Uterus (tissue), 4 donors: ENCODE data around the gene ZNF813. TPM values are rescaled to one million over a fixed set of nuclear protein-coding genes. Genes with fewer than 3 reads are reported as not detected.
"Not testable (repeated sequence)": the region's sequence is repeated elsewhere in the genome, so short reads cannot be mapped to it uniquely, and the experiment has no call there.

Experiments
- DNase-seq, 2 donors: peaks; one replicate each; pipeline ENCODE4 v3.0.0-alpha.2; 2019 to 2020
- H3K27ac ChIP-seq, 2 donors: fragments of 200-600 bp; sonication (generic); 1 replicate in 1 of 2; 2 replicates in 1 of 2; pipeline ENCODE4 v1.5.1; 2016 to 2018
- H3K27me3 ChIP-seq, 2 donors: fragments of 200-600 bp; sonication (generic); one replicate each; pipeline ENCODE4 v1.5.1; 2018 to 2019; ENCODE audit warnings: control low read depth in 1 of 2
- H3K36me3 ChIP-seq, 2 donors: fragments of 200-600 bp; sonication (generic); one replicate each; pipeline ENCODE4 v1.5.1; 2019; ENCODE audit warnings: control low read depth in 1 of 2
- H3K4me1 ChIP-seq, 2 donors: fragments of 200-600 bp; sonication (generic); one replicate each; pipeline ENCODE4 v1.5.1; 2018 to 2019; ENCODE audit warnings: control low read depth in 1 of 2
- H3K4me3 ChIP-seq, 2 donors: fragments of 200-600 bp; sonication (generic); 1 replicate in 1 of 2; 2 replicates in 1 of 2; pipeline ENCODE4 v1.5.1; 2018 to 2019; ENCODE audit warnings: mild to moderate bottlenecking in 1 of 2
- H3K9me3 ChIP-seq, 2 donors: fragments of 200-600 bp; sonication (generic); one replicate each; pipeline ENCODE4 v1.5.1; 2019; ENCODE audit warnings: control low read depth in 1 of 2
- POLR2A ChIP-seq, 2 donors: fragments of 450-650 bp; IDR thresholded peaks; one replicate each; pipeline ENCODE4 v1.6.1; 2016; ENCODE audit warnings: antibody characterized with exemption in 2 of 2, mild to moderate bottlenecking in 1 of 2, moderate library complexity in 1 of 2
- intact Hi-C: fragments of 100-400 bp; cut with DNase I; formaldehyde crosslinking; loops from one replicate; pipeline ENCODE4 v1.15.1; 2023; ENCODE audit warnings: low total_unique reads
- total RNA-seq, 4 donors: library from RNA; depleted of rRNA in 3 of 4; stranded (reverse); fragments of >200 nt in 3 of 4; gene quantifications; one replicate each; pipeline versions ENCODE4 v1.1.0 to v1.2.4, GENCODE V29; 2014 to 2023
- TF ChIP-seq, protein P1 (sequence below), 4 experiments: fragments of 200-600 bp in 2 of 4; fragments of 450-650 bp in 2 of 4; sonication (generic) in 2 of 4; IDR thresholded peaks; one replicate each; pipeline ENCODE4 v1.5.1; 2016 to 2019; ENCODE audit warnings: antibody characterized with exemption in 4 of 4, mild to moderate bottlenecking in 2 of 4, moderate library complexity in 1 of 4
- donor health status: DM: yes; HTN: yes; CAD: no.

The ZNF813 gene
- total RNA-seq, 4 donors from 2014 or later, result 1.8 to 10.8 (median 6.7) TPM

DNA sequence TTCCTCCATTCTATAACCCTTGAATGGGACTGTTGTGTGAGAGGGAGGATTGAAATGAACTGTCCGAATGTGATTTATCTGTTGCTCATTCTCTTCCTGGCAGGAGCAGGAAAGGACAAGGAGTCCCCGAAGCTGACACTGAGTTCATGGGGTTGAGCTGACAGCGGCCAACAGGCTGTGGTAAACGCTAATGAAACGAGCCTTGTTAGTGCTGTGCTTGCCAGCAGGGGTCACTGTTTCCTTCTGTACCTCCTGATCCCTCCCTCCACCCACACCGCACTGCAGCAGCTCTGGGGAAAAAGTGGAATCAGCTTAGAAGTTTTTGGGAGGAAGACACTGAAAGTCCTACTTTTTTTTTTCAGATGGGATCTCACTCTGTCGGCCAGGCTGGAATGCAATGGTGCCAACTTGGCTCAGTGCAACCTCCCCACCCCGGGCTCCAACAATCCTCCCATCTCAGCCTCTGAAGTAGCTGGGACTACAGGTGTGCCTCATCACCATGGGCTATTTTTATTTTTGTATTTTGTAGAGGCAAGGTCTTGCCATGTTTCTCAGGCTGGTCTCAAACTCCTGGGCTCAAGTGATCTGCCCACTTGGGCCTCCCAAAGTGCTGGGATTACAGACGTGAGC, 42.5 kb upstream of the ZNF813 start:
- Histone ChIP-seq H3K36me3 (no peaks in the 10 kb centered on the region), H3K27me3 (no peaks in the 10 kb centered on the region), H3K27ac (peak overlapping the region in 1 of 2 donors; percentile 24), H3K4me3 (no peak overlapping the region), H3K9me3 (no peaks in the 10 kb centered on the region), H3K4me1 (no peaks in the 10 kb centered on the region)
- TF ChIP-seq, protein P1, sequence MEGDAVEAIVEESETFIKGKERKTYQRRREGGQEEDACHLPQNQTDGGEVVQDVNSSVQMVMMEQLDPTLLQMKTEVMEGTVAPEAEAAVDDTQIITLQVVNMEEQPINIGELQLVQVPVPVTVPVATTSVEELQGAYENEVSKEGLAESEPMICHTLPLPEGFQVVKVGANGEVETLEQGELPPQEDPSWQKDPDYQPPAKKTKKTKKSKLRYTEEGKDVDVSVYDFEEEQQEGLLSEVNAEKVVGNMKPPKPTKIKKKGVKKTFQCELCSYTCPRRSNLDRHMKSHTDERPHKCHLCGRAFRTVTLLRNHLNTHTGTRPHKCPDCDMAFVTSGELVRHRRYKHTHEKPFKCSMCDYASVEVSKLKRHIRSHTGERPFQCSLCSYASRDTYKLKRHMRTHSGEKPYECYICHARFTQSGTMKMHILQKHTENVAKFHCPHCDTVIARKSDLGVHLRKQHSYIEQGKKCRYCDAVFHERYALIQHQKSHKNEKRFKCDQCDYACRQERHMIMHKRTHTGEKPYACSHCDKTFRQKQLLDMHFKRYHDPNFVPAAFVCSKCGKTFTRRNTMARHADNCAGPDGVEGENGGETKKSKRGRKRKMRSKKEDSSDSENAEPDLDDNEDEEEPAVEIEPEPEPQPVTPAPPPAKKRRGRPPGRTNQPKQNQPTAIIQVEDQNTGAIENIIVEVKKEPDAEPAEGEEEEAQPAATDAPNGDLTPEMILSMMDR (IDR thresholded peaks at IDR 0.05), result peak; percentile 66 to 82 (median 72)
- no peak for TF ChIP-seq POLR2A (IDR thresholded peaks at IDR 0.05)
- intact Hi-C loops, result no loop called here
- DNase-seq, result peak; percentile 78 to 86

DNA sequence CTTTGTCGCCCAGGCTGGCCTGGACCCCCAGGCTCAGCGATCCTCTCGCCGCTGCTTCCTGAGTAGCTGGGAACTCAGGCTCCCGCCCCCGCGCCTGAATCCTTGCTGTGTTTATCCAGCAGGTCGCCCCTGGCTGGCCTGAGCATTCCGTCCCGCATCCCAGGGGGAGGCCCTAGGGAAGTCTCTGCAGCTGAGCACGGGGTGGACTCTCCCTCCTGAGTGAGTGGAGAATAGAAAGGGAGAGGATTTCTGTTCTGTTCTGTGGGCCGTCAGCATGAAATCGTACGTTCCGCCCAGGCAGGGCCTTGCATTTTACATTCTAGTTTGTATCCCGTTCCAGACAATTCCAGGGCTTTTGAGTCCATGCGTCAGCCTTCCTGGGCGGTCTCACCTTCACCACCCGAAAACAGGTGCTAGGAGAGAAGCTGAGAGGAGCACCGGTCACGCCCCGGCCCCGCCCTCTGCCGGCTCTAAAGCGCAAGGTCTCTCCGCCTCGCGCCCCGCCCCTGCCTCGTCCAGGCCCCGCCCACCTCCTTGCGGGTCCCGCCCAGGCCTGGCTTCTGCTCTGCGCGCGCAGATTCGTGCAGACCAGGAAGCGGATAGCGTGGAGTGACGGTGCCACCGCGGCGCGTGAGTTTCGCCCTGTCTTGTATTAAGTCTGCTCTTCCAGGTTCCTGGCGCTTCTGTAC, 36.0 kb upstream of the ZNF813 start, which contains the start of gene ZNF761:
TSS of gene ZNF761 (plus strand) at position 586 of the 689 bp plus-strand sequence. CDS start 15,285 bp downstream, outside the sequence.
- Histone ChIP-seq H3K9me3 (no peaks in the 10 kb centered on the region), H3K27me3 (no peaks in the 10 kb centered on the region), H3K36me3 (no peaks in the 10 kb centered on the region), H3K4me3 (peak within 1 kb of the TSS; percentile 61 to 67), H3K4me1 (no peaks in the 10 kb centered on the region), H3K27ac (peak within 1 kb of the TSS; percentile 59 to 66)
- intact Hi-C loops, result no loop called here
- TF ChIP-seq, protein P1 (IDR thresholded peaks at IDR 0.05), result peak; percentile 20 to 49 (median 42)
- peak; percentile 64 to 66 for TF ChIP-seq POLR2A (IDR thresholded peaks at IDR 0.05)
- peak; percentile 93 to 97 for DNase-seq

DNA sequence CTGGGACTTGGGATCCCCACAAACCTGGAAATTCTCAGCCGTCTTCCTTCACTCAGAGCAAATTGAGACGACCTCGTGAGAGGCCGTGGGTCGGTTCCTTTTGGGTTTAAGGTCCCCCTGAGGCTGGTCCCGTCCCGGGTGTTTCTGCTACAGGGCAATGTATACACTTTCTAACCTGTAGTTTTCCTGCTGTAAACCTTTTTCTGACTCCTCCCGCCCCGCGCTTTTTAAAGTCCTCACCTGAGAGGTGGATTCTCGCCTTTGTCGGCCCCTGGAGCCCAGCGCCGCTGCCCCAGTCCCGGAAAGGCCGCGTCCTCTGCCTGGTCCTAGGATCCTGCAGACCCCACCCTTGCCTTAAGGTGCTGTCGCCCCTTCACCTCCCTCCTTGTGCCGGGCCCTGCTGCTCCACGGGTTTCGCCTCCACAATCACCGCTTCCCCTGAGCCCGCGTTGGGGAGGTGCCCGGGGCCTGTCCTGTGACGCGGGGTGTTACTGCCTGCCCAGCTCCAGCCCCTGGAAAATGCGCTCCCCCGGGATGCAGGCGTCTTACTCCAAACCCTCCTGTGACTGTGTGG, 35.4 kb upstream of the ZNF813 start:
- intact Hi-C loops, result no loop called here

DNA sequence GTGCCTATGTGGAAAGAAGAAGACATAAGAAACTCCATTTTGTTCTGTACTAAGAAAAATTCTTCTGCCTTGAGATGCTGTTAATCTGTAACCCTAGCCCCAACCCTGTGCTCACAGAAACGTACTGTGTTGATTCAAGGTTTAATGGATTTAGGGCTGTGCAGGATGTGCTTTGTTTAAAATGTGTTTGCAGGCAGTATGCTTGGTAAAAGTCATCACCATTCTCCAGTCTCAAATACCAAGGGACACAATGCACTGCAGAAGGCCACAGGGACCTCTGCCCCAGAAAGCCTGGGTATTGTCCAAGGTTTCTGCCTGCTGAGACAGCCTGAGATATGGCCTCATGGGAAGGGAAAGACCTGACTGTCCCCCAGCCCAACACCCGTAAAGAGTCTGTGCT, 23.7 kb upstream of the ZNF813 start:
- H3K9me3 ChIP-seq, DNase-seq, H3K27me3 ChIP-seq, H3K4me1 ChIP-seq, intact Hi-C loops, H3K36me3 ChIP-seq, H3K27ac ChIP-seq, H3K4me3 ChIP-seq: not testable (repeated sequence)

More for the DNA sequence above, 35.4 kb upstream of the ZNF813 start:
- H3K9me3 ChIP-seq, result no peaks in the 10 kb centered on the region
- no peaks in the 10 kb centered on the region for H3K36me3 ChIP-seq
- TF ChIP-seq POLR2A (IDR thresholded peaks at IDR 0.05), result no peak
- TF ChIP-seq, protein P1 (IDR thresholded peaks at IDR 0.05), result no peak
- H3K27ac ChIP-seq, result peak overlapping the region; percentile 59 to 66
- peak in 1 of 2 donors; percentile 34 for DNase-seq
- H3K4me1 ChIP-seq, result no peaks in the 10 kb centered on the region
- H3K4me3 ChIP-seq, result peak overlapping the region; percentile 61 to 67
- no peaks in the 10 kb centered on the region for H3K27me3 ChIP-seq

DNA sequence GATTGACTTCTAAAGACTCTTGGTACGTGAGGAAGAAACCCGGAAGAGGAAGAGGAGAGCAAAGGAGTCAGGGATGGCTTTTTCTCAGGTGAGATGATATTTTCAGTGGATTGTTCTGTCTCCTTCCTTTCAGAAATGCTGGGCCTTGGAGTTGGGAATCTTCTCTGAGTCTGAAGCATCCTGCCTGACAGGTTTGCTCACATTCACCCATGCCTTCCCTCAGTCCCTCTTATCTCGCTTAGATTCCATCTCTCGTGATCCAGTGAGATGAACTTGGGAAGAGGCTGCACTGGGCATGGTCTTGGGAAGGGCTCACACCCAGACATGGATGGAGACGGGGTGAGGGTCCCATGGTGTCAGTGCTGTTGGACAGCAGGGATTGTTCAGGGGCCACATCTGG, 20.3 kb upstream of the ZNF813 start:
- H3K36me3 ChIP-seq, H3K9me3 ChIP-seq, intact Hi-C loops, DNase-seq, H3K27me3 ChIP-seq, H3K27ac ChIP-seq, H3K4me1 ChIP-seq, H3K4me3 ChIP-seq: not testable (repeated sequence)

DNA sequence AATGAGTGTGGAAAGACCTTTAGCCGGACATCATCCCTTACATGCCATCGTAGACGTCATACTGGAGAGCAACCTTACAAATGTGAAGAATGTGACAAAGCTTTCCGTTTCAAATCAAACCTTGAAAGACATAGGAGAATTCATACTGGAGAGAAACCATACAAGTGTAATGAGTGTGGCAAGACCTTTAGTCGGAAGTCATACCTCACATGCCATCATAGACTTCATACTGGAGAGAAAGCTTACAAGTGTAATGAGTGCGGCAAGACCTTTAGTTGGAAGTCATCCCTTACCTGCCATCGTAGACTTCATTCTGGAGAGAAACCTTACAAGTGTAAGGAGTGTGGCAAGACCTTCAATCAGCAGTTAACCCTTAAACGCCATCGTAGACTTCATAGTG, 11.7 kb upstream of the ZNF813 start:
- Histone ChIP-seq H3K27me3 (no peaks in the 10 kb centered on the region), H3K4me3 (no peak overlapping the region), H3K27ac (no peak overlapping the region), H3K4me1 (no peaks in the 10 kb centered on the region), H3K9me3 (peaks cover 0 to 8% of the 10 kb centered on the region in 2 donors), H3K36me3 (no peaks in the 10 kb centered on the region)
- no peak for DNase-seq
- no peak for TF ChIP-seq POLR2A (IDR thresholded peaks at IDR 0.05)
- TF ChIP-seq, protein P1 (IDR thresholded peaks at IDR 0.05), result no peak
- intact Hi-C loops, result no loop called here

DNA sequence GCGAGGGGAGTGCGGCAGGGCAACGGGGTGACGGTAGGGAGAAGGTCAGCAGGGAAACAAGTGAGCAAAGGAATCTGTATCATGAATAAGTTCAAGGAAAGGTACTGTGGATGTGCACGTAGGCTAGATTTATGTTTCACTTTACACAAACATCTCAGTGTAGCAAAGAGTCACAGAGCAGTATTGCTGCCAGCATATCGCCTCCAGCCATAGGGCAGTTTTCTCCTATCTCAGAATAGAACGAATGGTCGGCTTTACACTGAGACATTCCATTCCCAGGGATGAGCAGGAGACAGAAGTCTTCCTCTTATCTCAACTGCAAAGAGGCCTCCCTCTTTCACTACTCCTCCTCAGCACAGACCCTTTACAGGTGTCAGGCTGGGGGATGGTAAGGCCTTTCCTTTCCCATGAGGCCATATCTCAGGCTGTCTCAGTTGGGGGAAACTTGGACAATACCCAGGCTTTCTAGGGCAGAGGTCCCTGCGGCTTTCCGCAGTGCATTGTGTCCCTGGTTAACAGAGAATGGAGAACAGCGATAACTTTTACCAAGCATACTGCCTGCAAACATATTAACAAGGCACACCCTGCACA, 7.3 kb upstream of the ZNF813 start:
- H3K4me3 ChIP-seq, H3K27me3 ChIP-seq, H3K36me3 ChIP-seq, H3K4me1 ChIP-seq, DNase-seq, H3K27ac ChIP-seq, intact Hi-C loops, H3K9me3 ChIP-seq: not testable (repeated sequence)
